HG02973 (cell line): Measurements from ENCODE around the gene FNTB.

ENCODE experiments used
- ATAC-seq: cut with Tn5 transposase; IDR thresholded peaks from one replicate; pipeline ENCODE4 v1.9.1; 2021; ENCODE audit warnings: moderate library complexity; ENCODE audit not compliant: unreplicated experiment

Gene FNTB

GRCh38 chr14:64952598-64953309, 33.9 kb upstream of the FNTB start:
- no peak for ATAC-seq

DNA sequence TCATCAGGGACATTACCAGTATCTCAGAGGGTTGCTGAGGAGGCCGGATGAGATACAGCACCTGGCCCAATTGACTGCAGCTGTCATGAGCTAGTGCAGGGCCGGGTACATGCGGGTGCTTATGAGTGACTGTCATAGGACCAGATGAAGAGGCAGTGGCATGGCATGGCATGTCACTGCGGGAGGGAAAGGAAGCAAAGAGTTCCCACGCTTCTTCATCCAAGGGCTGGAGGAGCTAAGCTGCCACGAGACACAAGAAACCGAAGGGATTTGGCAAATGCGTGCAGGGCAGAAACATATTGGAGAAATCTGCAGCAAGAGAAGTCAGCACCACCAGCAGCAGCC, 33.4 kb upstream of the FNTB start:
- ATAC-seq: no peak

- ATAC-seq: no peak
Observed at GRCh38 chr14:64953661-64954060, 33.0 kb upstream of the FNTB start.

- no peak for ATAC-seq
Observed at GRCh38 chr14:64954491-64955240, 32.0 kb upstream of the FNTB start.

DNA sequence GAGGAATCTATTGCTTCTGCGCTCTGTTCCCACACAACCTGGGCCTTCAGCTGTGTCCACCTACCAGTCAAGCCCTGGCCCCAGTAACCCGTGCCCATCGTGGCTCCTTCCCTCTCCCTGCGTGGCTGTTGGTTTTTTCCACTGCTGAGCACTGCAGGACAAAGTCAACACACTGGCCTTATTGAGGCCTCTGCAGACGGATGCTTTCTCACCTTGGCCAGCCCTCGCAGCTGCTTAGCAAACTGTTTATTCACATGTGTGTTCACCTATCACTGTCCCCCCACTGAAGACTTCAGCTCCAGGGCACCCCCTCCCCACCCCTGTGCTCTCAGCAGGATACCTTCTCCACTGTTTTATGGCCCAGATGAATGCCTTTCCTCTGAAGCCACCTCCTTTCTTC, 31.4 kb upstream of the FNTB start:
- ATAC-seq: no peak

DNA sequence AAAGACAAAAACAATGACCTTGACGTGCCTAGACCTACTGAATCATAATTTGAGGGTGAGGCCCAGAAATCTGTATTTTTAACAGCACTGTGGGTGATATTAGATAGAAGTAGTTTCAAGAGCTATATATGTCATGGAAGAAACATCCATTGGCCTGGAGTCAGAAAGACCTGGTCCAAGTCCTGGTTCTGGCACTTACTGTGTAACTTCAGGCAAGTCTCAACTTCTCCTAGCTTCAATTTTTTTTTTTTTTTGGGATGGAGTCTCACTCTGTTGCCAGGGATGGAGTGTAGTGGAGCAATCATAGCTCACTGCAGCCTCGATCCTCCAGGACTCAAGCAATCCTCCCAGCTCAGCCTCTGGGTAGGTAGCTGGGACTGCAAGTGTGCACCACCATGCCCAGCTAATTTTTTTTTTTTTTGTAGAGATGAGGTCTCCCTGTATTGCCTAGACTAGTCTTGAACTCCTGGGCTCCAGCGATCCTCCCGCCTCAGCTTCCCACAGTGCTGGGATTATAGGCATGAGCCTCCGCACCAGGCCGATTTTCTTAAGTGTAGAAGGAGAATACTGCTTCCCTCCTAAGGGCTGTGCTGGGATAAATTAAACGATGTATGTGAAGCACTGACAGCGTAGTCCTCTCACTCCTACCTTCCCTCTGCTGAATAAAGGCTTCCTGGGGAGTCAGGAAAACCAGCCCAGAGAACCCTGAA, 29.8 kb upstream of the FNTB start:
- ATAC-seq: no peak

DNA sequence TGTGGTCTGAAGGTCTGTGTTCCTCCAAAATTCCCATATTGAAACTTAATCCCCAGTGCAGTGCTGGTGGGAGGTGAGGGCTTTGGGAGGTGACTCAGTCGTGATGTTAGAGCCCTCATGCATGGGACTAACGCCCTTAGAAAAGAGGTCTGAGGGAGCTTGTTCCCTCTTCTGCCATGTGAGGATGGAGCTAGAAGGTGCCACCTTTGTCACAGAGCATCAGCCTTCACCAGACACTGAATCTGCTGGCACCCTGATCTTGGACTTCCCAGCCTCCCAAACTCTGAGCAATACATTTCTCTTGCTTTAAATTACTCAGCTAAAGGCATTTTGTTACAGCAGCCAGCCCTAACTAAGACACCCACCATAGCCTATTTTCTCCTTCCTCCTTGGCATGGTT, 28.5 kb upstream of the FNTB start:
- no peak for ATAC-seq

GRCh38 chr14:64958743-64959142, 28.0 kb upstream of the FNTB start:
- ATAC-seq: no peak

GRCh38 chr14:64960762-64961276, 25.9 kb upstream of the FNTB start:
- no peak for ATAC-seq

GRCh38 chr14:64963611-64964010, 23.1 kb upstream of the FNTB start:
- no peak for ATAC-seq

DNA sequence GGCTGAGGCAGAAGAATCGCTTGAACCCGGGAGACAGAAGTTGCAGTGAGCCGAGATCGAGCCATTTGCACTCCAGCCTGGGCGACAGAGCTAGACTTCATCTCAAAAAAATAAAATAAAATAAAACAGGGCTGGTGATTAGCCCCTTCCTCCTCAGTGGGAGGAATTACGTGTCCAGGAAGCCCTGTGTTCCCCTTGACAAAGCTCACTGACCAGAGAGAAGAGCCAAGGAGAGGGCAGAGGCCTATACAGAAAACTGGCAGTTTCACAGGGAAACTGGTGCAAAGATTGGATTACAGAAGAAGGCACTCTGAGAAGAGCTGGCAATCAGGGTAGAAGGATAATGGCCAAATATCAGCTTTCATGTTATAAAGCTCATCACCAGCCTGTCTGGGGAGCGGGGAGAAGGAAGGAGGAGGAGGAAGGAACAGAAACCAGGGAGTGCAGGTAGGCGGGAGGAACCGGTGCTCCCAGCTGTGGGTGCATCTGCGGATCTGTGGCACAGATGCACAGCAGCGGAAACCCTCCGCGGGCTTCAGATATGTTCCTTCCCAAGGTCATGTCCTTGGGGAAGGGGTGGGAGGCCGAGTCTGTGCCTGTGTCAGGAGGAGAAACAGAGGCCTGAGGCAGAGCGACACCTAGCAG, 21.2 kb upstream of the FNTB start:
- no peak for ATAC-seq

DNA sequence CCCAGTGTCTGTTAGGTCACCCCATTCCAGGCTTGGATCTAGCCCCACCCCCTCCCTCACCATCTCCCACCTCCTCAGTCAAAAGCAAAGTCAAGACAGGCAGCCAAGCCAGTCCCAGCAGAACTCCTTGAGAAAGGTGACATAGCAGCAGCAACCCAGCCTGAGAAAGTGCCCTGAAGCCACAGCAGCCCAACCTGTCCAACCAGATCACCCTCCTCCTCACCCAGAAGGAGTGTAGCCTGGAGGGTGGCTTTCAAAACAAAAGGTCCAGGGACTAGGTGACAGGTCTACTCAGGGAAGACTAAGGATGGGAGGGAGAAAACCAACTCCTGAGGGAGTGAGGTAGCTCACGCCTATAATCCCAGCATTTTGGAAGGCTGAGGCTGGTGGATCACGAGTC, 19.7 kb upstream of the FNTB start:
- no peak for ATAC-seq

- ATAC-seq: no peak
Observed at GRCh38 chr14:64968167-64968566, 18.5 kb upstream of the FNTB start.

DNA sequence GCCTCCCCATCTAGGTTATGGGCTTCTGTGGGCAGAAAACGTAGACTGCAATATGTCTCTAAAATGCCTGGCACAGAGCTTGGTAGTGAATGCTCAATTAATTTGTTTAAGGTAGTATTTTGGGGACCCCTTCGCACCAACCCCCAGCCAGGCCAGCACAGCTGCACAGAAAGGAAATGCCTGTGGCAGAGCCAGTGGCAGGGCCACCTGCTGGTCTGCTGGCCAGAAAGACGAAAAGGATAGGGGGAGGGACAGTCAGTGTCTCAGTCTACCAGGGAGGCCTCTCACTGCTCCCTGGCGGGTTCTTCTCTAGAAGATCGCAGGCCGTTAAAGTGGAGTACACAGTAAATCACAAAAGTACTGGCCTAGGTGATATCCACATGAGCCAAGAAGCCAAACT, 18.0 kb upstream of the FNTB start:
- no peak for ATAC-seq

DNA sequence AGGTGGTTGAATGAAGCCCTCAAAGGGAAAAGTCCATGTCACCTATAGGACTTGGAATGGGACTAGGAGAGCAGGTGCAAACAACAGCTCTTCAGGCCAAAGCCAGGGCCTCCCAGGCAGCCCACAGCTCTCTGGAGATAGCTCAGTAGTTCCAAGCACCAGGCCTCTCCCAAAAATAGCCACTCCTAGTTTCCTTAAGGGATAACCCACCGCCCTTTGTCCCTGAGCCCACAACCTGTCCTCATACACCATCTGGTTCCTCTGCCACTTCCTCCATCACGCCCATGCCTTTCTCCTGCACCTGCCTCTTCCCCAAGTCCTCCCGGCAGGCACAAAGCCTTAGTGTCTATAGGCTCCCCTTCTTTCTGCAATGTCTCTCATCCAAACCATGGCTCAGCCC, 16.7 kb upstream of the FNTB start:
- ATAC-seq: no peak

DNA sequence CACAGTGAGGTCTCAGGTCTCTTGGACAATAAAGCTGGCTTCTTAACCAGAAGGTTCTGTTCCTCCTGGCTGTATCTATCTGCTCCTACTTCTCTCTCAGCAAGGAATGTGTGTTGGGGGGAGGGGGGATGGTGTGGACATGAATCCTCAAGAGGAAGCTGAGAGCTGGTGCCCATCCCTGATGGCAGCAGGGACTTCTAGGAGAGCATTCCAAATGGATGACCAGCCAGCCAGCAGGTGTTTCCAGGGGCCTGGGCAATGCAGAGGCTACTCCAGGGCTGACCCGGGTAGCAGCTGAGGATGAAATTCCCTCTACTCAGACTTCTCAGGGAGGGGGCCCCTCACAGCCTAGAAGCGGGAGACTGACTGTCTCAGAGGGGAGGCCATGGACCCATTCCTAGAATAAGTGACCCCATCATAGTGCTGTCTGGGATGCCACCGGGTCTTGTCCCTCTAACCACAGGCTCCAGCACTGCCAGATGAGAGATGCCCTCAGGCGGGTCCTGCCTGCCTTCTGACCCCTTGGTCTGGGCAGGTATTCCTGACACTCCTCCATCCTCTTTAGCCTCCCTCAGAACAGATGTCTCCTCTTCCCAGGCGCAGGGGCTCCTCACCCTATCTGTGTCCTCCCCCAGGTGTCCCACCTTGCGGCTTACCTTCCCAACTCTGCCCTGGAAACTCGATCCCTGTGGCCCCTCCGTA, 15.8 kb upstream of the FNTB start:
- ATAC-seq: no peak

GRCh38 chr14:64971491-64971942, 15.2 kb upstream of the FNTB start:
- no peak for ATAC-seq

DNA sequence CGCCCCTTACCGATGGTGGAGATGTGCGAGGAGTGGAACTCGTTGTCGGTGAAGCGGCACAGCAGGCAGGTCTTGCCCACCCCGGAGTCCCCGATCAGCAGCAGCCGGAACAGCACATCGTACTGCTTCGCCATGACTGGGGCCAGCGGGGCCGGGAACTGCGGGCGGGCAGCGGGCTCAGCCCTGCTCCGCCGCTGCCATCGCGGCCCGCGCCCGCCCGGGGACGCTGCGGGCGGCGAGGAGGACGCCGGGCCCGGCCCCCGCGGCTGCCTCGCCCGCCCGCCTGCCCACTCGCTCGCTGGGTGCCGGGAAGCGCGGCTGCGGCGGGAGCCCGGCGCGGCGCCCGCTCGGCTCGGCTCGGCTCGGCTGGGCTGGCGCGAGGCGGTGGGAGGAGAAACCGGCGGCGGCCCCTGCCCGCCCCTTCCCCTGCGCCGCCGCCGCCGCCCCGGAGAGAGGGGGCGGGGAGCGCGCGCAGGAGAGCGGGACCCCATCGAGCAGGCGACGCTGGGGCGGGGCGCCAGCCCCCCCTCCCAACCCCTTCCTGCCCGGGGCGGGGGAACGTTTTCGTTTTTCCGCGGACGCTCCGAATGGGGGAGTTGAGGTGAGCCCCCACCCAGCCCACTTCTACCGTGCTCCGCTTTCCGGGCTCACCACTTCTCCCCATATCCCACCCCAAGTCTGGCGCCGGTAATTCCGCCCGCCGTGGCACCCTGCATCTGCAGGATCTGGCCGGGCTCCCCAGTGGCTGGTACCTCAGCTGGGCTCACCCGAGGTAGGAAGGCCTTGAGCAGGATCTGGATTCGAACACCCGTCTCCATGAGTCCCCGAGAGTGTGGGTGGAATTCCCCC, 14.5 kb upstream of the FNTB start, which contains the start of gene RAB15:
Gene RAB15 (minus strand): TSS at position 394 of the 849 bp plus-strand sequence. CDS start 260 bp downstream, at position 134.
- no peak for ATAC-seq

DNA sequence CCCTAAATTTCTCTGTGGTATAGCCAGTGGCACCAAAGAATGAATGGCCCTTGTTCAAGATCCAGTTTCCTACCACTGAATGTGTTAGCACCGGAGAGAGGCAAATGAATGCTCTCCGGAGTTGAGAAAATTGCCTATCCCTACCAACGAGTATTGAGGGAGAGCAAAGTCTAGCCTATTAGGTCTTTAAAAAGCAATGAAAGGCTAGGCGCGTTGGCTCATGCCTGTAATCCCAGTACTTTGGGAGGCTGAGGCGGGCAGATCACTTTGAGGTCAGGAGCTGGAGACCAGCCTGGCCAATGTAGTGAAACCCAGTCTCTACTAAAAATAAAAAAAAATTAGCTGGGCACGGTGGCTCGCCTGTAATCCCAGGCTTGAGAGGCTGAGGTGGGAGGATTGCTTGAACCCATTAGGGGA, 13.7 kb upstream of the FNTB start:
- ATAC-seq: no peak

GRCh38 chr14:64973826-64974225, 12.9 kb upstream of the FNTB start:
- ATAC-seq: no peak
